Fibroblast of mammary gland (primary cell): ENCODE data around the gene PPFIBP1.
"Not testable (repeated sequence)": the region's sequence is repeated elsewhere in the genome, so short reads cannot be mapped to it uniquely, and the experiment has no call there.

Experiments used
- DNase-seq: peaks from one replicate; pipeline ENCODE4 v3.0.0-alpha.2; 2010; ENCODE audit warnings: low read depth
- H3K4me3 ChIP-seq: 2 replicates; pipeline ENCODE4 v1.5.1; 2011; ENCODE audit warnings: low read depth, mild to moderate bottlenecking, low read length, moderate library complexity; ENCODE audit not compliant: control insufficient read depth
- TF ChIP-seq, protein P1 (sequence below): conservative IDR thresholded peaks from 2 replicates; pipeline ENCODE4 v1.5.1; 2011; ENCODE audit warnings: low read depth, low read length, inconsistent platforms; ENCODE audit not compliant: control insufficient read depth, insufficient read depth

The PPFIBP1 gene

DNA sequence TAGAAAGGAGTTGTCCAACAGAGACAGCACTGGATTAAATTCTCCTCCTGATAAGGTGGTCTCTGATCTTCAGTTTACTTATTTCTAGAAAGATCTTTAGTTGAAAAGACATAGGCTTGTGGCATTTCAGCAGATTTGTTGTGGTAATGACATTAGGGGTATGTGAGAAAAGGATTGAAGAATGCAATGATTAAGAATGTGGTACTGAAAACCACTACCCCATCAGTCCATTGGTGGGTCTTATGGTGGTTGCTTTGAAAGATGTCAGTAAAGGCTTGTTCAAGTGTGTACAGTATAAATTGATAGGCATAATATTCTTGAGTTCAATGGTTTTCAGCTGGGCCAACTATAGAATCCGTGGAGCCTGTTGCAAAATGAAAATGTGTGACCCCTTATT is 10.8 kb downstream of the PPFIBP1 start:
- H3K4me3 ChIP-seq: no peak overlapping the region
- DNase-seq: no peak
- TF ChIP-seq, protein P1, sequence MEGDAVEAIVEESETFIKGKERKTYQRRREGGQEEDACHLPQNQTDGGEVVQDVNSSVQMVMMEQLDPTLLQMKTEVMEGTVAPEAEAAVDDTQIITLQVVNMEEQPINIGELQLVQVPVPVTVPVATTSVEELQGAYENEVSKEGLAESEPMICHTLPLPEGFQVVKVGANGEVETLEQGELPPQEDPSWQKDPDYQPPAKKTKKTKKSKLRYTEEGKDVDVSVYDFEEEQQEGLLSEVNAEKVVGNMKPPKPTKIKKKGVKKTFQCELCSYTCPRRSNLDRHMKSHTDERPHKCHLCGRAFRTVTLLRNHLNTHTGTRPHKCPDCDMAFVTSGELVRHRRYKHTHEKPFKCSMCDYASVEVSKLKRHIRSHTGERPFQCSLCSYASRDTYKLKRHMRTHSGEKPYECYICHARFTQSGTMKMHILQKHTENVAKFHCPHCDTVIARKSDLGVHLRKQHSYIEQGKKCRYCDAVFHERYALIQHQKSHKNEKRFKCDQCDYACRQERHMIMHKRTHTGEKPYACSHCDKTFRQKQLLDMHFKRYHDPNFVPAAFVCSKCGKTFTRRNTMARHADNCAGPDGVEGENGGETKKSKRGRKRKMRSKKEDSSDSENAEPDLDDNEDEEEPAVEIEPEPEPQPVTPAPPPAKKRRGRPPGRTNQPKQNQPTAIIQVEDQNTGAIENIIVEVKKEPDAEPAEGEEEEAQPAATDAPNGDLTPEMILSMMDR: no peak

- DNase-seq: no peak
- TF ChIP-seq, protein P1: no peak
- no peak overlapping the region for H3K4me3 ChIP-seq
These were observed 11.3 kb downstream of the PPFIBP1 start for GRCh38 chr12:27535318-27535717.

- TF ChIP-seq, protein P1: no peak
- H3K4me3 ChIP-seq: no peak overlapping the region
- DNase-seq: peak; percentile 59
These were observed 14.1 kb downstream of the PPFIBP1 start for GRCh38 chr12:27537855-27538675.

GRCh38 chr12:27539191-27539631 is 15.2 kb downstream of the PPFIBP1 start:
- TF ChIP-seq, protein P1: no peak
- peak; percentile 73 for DNase-seq
- no peak overlapping the region for H3K4me3 ChIP-seq

DNA sequence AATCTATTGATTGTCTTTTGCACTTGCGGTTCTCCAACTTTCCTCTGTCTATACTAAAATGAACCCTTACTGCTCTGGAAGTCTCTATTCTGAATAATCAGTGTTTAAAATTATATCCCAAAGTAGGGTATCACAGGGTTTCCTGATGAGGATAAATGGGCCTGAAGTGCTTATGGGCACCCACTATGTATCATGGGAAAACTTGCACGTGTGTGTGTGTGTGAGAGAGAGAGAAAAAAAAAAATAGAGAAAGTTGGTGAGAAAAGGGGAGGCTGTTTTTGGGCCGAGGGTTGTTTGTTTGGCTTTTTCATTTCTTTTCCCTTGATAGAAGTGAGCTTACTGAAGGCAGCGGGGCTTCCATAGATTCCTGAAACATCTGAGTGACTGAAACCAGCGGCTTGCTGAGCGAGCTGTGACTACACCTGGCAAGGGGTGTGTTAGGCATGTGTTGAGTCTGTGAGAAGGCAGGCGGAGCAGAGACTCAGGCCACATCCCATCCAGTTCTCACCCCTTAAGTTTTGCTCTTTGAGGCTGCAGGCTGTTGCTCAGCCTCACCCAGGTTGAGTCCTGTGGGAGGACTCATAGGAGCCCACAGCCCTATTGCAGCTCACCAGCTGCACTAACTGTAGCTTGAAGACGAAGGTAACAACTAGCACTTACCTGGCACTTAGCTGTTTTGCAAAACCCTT is 17.2 kb downstream of the PPFIBP1 start:
- no peak for DNase-seq
- no peak overlapping the region for H3K4me3 ChIP-seq
- TF ChIP-seq, protein P1: no peak

DNA sequence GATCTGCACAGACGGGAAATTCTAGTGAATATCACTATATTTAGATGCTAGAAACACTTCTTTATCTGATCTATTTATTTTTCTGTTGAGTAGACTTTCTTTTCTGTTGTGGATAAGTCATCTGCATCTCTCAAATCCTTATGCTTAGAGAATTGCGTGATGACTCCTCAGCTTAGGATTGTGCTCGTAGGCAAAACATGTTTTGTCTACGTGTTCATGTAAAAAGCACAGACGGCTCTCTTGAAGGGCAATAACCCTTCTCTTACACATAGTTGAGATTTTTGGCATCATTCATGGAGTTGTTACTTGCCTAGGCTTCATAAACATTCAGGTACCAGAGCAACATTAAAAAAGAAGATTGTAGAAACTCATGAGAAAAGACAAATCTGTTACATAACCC is 18.6 kb downstream of the PPFIBP1 start:
- peak; percentile 89 for DNase-seq
- no peak overlapping the region for H3K4me3 ChIP-seq
- TF ChIP-seq, protein P1: no peak

GRCh38 chr12:27544858-27545257 is 20.9 kb downstream of the PPFIBP1 start:
- H3K4me3 ChIP-seq, DNase-seq: not testable (repeated sequence)
